CD4-positive, alpha-beta T cell treated with Interleukin-15 for 1 hour (primary cell): ENCODE data around the gene PTPRN2.
A peak's percentile ranks its signal among the peaks of the same experiment; 100 is the strongest.

Experiments
- DNase-seq: peaks from one replicate; pipeline ENCODE4 v3.0.0-alpha.2; 2020

The PTPRN2 gene

DNA sequence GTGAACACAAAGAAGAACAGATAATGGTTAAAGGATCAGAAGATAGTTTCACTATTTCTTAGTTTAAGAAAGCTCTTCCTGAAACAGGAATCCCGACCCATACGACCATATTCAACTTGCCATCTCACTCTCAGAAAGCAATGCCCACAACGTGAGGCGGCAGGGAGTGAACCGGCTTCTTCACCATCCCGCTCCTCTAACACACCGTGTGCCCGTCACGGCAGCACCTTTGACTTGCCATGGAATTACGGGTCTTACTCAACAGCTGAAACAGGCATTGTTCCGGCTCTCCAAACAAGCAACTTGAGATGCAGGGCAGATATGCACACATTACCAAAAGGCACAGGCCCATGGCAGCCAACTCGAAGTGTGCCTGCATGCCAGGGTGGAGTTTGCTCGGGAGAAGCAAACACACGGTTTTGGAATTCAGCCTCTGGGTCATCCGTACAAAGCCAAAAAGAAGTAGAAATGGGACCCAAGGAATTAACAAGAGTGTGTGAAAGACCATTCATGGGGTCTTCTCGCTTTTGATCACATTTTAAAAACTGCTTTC, 957.2 kb downstream of the PTPRN2 start:
- DNase-seq, result no peak

DNA sequence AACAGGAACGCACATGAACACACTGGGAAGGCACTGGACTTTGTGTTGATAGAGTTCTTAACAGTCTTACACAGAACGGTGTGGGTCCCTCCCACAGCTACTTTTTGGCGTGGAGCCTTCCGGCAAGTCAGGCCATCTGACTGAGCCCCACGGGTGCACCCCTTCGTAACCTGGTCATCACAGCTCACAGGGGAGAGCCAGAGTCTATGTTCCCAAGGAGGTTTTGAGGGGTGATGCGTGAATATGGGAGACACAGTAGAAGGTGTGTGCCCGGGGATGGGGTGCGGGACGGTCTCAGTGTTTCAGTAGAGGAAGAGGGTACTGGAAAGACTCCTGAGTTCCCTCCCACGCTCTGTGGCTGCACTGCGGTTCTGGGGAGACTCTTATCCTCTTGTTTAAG, 959.2 kb downstream of the PTPRN2 start:
- DNase-seq, result no peak

DNA sequence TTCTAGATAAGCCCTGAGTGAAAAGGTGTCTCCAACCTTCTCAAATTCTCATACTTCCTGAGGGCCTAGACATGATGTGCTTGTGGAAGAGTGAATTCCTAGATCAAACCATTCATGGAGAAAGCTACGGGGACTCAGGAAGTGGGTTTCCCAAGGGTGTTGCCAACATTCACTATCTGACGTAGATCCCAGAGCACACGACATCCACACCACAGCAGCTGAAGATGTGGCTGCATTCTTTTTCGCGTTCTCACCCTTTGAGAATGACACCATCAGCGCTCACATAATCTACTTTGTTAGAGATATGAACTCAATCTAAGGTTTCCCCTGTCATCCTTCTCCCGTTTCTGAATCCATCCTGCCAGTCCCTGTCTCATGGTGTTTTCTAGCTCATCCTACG, 960.0 kb downstream of the PTPRN2 start:
- no peak for DNase-seq

GRCh38 chr7:157627033-157627432, 960.6 kb downstream of the PTPRN2 start:
- no peak for DNase-seq

GRCh38 chr7:157625973-157626742, 961.5 kb downstream of the PTPRN2 start:
- no peak for DNase-seq

DNA sequence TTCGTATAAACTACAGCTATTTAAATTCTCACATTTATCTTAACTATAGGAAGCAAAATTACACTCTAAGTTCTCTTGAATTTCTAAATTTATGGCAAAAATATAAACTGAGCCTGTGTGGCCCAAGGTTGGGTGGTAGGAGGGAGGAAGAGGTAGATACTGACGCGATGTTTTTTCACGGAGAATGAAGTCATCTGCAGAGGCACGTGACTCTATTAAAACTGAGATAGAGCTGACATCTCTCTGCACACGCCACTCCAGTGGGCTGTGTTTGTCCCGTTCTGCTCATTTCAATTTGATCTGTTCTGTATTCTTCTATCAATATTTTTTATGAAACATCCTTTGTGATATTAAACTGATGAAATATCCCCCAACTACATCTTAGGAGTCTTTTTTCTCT, 964.1 kb downstream of the PTPRN2 start:
- no peak for DNase-seq

GRCh38 chr7:157622408-157623205, 965.0 kb downstream of the PTPRN2 start:
- DNase-seq, result no peak

DNA sequence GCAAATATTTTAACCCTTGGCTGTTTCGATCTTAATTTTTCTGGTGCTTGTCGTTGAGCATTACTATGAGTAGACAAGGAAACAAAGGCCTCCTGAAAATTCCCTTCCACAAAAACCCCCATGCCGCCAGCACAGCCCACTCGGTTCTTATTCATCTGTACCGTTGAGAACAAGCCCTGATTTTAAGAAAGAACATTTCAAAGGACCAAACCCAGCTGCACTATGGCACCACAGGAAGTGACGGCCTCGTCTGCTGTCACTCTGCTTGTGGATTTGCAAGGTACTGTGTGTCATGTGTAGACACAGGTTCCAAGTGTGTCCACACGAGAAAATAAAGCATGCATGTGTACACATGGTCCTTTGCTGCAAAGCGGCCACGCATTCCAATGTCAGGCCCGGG, 965.6 kb downstream of the PTPRN2 start:
- DNase-seq, result peak; percentile 43

- no peak for DNase-seq
Observed at GRCh38 chr7:157621131-157621681, 966.4 kb downstream of the PTPRN2 start.

- DNase-seq, result no peak
Observed at GRCh38 chr7:157620616-157621015, 967.0 kb downstream of the PTPRN2 start.

DNA sequence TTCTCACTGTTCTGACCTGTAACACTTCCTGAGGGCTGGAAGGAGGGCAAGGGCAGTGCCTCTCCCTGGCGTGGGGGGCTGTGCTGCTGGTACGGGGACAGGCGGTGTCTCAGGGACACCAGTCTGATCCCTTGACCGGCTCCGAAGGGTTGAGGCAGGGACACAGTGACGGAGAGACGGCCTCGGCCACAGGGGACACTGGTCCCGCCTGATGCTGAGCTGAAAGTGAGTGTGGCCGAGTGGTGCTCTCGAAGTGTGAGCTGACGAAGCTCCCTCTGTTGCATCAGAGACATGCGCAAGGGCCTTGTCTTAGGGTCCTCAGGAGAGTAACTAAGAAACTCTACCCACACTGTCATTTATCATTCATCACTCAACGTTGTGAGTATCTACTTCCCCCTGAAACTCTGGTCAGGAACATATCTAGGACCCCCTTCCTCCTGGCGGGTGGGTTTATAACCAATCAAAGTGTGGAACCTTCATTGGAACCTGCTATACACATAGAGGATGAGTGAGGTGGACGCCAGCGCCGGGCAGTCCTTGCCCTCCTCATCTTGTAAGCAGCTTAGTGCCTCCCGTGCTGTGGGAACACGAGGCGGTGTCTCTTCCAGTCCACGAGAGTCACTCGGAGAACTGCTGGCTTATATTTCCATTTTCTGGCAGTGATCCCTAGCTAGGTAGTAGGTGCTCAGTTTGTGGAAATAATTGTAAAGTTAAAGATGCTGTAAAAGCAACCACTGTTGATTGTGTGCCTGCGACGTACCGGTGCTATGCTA, 967.7 kb downstream of the PTPRN2 start:
- DNase-seq, result no peak

- no peak for DNase-seq
Observed at GRCh38 chr7:157618823-157619606, 968.6 kb downstream of the PTPRN2 start.

DNA sequence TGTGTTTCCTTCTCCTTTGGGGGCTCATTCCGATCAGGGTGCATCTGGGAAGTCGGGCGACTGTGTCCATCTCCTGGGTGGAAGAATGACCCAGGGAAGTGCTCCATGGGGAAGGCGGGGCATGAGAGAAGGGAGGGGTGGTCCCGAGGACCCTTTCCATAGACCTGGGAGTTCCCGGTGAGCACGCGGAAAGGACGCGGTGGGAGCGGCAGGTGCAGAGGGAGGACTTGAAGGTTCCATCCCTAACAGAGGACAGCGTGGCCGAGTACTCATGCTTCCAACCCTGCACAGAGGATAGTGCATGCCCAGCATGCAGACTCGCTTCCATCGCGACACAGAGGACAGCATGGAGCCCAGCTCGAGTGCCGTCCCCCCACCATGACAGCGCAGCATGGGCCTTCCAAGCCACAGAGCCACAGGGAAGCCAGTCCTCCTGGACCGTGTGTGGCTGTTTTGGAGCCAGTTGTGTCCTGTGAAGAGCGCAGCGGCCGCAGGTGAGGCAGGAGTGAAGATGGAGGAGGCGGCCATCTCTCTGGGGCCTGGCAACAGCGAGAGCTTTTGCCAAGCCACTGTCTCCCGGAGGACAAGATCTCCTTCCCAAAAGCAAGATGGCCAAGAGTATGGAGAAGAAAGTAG, 969.4 kb downstream of the PTPRN2 start:
- DNase-seq, result no peak

DNA sequence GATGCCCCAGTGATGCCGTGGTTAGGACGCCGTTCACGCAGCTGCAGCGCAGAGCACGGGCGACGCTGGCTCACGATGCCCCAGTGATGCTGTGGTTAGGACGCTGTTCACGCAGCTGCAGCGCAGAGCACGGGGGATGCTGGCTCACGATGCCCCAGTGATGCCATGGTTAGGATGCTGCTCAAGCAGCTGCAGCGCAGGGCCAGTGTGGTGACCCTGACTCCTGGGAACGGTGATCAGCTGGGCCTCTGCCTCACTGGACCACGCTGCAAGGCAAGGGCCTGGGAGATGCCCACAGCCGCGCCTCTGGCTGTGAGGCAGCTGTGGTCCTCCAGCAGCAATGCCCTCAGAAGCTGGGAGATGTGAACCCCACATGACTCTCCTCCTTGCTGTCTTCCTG, 970.2 kb downstream of the PTPRN2 start:
- no peak for DNase-seq

- DNase-seq, result no peak
Observed at GRCh38 chr7:157616931-157617330, 970.7 kb downstream of the PTPRN2 start.

GRCh38 chr7:157616426-157616825, 971.2 kb downstream of the PTPRN2 start:
- no peak for DNase-seq

- no peak for DNase-seq
Observed at GRCh38 chr7:157615852-157616251, 971.8 kb downstream of the PTPRN2 start.

- DNase-seq, result no peak
Observed at GRCh38 chr7:157615101-157615817, 972.4 kb downstream of the PTPRN2 start.

GRCh38 chr7:157614457-157615020, 973.1 kb downstream of the PTPRN2 start:
- no peak for DNase-seq

DNA sequence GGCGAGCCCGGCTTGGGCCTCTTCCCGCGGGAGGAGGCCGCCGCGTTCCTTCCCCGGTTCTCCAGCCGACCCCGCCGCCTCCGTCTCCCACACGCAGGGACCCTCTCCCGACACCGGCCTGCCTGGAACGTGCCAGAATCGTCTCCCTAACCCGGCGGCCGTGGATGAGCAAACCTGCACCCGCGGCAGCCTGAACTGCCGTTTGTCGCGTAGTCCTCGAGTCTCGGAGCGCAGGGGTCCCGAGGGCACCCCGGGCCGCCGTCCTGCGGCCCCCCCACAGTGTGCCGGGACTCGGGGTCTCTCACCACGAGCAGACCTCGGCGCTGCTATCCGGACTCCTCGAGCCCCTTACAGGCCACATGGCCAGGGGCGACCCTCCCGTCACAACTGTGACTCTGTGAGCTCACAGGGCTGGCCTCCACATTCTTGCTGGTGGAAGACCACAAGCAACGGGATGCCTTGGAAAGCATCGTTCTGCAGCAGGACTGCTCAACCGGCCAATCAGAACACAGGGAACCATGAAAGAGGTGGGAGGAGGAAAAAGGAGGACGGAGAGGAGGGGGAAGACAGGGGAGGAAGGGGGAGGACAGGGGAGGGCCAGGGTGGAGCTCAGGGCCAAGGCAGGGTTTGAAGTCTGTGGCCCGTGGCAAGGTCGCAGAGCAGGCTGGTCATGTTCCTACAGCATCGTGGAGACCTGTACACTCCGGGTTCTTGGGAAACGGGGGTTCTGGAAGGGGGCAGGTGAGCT, 973.9 kb downstream of the PTPRN2 start:
- DNase-seq, result no peak
